Chondrocyte (in vitro differentiated cells): Measurements from ENCODE around the gene IL4. TPM values are rescaled to one million over a fixed set of nuclear protein-coding genes. Genes with fewer than 3 reads are reported as not detected.
"Not testable (repeated sequence)": the region's sequence is repeated elsewhere in the genome, so short reads cannot be mapped to it uniquely, and the experiment has no call there.

Experiments used
- DNase-seq: peaks from one replicate; pipeline ENCODE4 v3.0.0; 2021; ENCODE audit warnings: mixed read lengths, low spot score
- H3K27ac Mint-ChIP-seq: one replicate; pipeline ENCODE4 v1.8.0; 2021; ENCODE audit warnings: mild to moderate bottlenecking, moderate library complexity, mixed read lengths; ENCODE audit not compliant: unreplicated experiment
- H3K27me3 Mint-ChIP-seq: 2 replicates; pipeline ENCODE4 v1.8.0; 2021; ENCODE audit warnings: low read depth, mixed read lengths
- H3K36me3 Mint-ChIP-seq: 2 replicates; pipeline ENCODE4 v1.8.0; 2021; ENCODE audit warnings: low read depth, mixed read lengths
- H3K4me1 Mint-ChIP-seq: 2 replicates; pipeline ENCODE4 v1.8.0; 2021; ENCODE audit warnings: low read depth, mild to moderate bottlenecking, mixed read lengths
- H3K4me3 Mint-ChIP-seq: one replicate; pipeline ENCODE4 v1.8.0; 2021; ENCODE audit warnings: mild to moderate bottlenecking, moderate library complexity, mixed read lengths; ENCODE audit not compliant: unreplicated experiment
- H3K9me3 Mint-ChIP-seq: 2 replicates; pipeline ENCODE4 v1.8.0; 2021; ENCODE audit warnings: low read depth, mixed read lengths
- CTCF ChIP-seq: fragments of 200-600 bp; sonication (generic); IDR thresholded peaks from 2 replicates; pipeline ENCODE4 v1.5.0; 2021; ENCODE audit warnings: antibody characterized with exemption, mild to moderate bottlenecking, moderate library complexity
- long read RNA-seq: library from polyadenylated mRNA; stranded (forward); transcript quantifications from one replicate; pipeline ENCODE4 v2.0.0, GENCODE V29; 2021
- total RNA-seq: library from RNA; stranded (reverse); gene quantifications from 3 replicates; pipeline ENCODE4 v1.2.1, GENCODE V29; 2021

Gene IL4
- not detected in 3 replicates for total RNA-seq
- long read RNA-seq, result 0 reads

GRCh38 chr5:132673939-132674630 lies at the start of gene IL4:
TSS of gene IL4 (plus strand) at chr5:132673989. CDS start at chr5:132674051, 62 bp downstream.
- H3K4me3 Mint-ChIP-seq, result peak within 1 kb of the TSS; percentile 46
- no peak for TF ChIP-seq CTCF
- peak within 1 kb of the TSS; percentile 96 for H3K27ac Mint-ChIP-seq
- H3K4me1 Mint-ChIP-seq, result peaks cover 53% of the 10 kb centered on the region
- no peaks in the 10 kb centered on the region for H3K9me3 Mint-ChIP-seq
- H3K27me3 Mint-ChIP-seq, result no peaks in the 10 kb centered on the region
- DNase-seq, result no peak
- no peaks in the 10 kb centered on the region for H3K36me3 Mint-ChIP-seq

GRCh38 chr5:132627470-132627869 lies 46.3 kb upstream of the IL4 start:
- TF ChIP-seq CTCF, result no peak
- Mint-ChIP-seq H3K27me3 (no peaks in the 10 kb centered on the region), H3K27ac (no peak overlapping the region), H3K36me3 (peaks cover 18% of the 10 kb centered on the region), H3K9me3 (no peaks in the 10 kb centered on the region), H3K4me1 (peaks cover 6% of the 10 kb centered on the region), H3K4me3 (no peak overlapping the region)
- no peak for DNase-seq

GRCh38 chr5:132628814-132629213 lies 45.0 kb upstream of the IL4 start:
- Mint-ChIP-seq H3K36me3 (peaks cover 13% of the 10 kb centered on the region), H3K4me1 (no peaks in the 10 kb centered on the region), H3K4me3 (no peak overlapping the region), H3K27ac (no peak overlapping the region), H3K9me3 (no peaks in the 10 kb centered on the region), H3K27me3 (no peaks in the 10 kb centered on the region)
- no peak for TF ChIP-seq CTCF
- DNase-seq, result no peak

DNA sequence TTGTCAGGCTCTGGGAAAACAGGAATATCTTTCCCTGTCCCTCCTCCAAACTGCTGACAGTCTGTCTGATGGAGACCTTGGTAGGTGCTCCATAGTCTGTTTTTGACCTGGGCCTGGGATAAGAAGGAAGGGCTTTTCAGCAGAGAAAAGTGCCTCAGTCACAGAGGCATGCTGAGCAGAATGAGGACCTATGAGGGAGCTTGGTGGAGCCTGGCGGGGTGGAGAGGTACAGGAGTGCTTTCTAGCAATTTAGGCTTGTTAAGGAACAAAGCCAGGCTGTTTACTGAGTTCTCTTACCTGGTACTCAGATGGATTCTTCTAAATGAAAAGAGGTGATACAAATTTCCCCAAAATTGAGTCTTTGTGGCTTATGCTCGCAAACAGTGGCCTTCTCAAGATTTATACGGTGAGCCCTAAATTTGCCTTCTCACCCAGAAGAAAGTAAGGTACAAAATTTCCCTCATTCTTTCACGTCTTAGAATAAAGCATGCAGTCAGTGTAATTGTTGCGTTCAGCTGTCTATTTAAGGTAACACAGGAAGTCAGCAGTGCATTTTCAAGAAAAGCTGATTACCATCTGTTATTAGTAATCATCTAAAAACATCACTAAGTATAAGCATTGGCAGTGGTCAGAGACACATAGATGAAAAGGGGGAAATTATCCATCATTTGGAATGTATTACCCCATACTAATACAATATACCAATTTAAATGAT lies 44.4 kb upstream of the IL4 start:
- H3K9me3 Mint-ChIP-seq, result no peaks in the 10 kb centered on the region

DNA sequence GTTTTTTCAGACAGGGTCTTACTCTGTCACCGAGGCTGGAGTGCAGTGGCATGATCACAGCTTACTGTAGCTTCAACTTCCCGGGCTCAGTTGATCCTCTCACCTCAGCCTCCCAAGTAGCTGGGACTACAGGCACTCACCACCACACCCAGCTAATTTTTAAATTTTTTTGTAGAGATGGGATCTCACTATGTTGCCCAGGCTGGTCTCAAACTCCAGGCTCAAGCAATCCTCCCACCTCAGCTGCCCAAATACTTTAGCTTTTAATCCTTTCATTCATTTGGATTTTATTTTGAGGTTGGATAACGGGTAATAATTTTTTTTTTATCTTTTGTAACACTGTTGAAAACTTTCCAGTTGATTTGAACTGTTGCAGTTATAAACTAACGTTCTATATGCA lies 40.2 kb upstream of the IL4 start:
- not testable (repeated sequence) for H3K4me3 Mint-ChIP-seq, H3K27me3 Mint-ChIP-seq, H3K4me1 Mint-ChIP-seq, DNase-seq, H3K9me3 Mint-ChIP-seq, H3K27ac Mint-ChIP-seq
- peaks cover 20% of the 10 kb centered on the region for H3K36me3 Mint-ChIP-seq

More for the DNA sequence above, 44.4 kb upstream of the IL4 start:
- H3K36me3 Mint-ChIP-seq, result peaks cover 13% of the 10 kb centered on the region
- no peak for TF ChIP-seq CTCF
- no peak overlapping the region for H3K27ac Mint-ChIP-seq
- no peaks in the 10 kb centered on the region for H3K4me1 Mint-ChIP-seq
- no peak overlapping the region for H3K4me3 Mint-ChIP-seq
- no peak for DNase-seq
- H3K27me3 Mint-ChIP-seq, result no peaks in the 10 kb centered on the region
